SK-N-SH treated with all-trans-retinoic acid at 6 μM for 48 hours (cell line): Measurements from ENCODE around the gene COMMD3.
"Not testable (repeated sequence)": the region's sequence is repeated elsewhere in the genome, so short reads cannot be mapped to it uniquely, and the experiment has no call there.

Source experiments
- ZC3H10 ChIP-seq: fragments of 250-450 bp; sonication (Bioruptor Pico); IDR thresholded peaks from 2 replicates; pipeline ENCODE4 v1.5.1; 2021; ENCODE audit warnings: mild to moderate bottlenecking, moderate library complexity
- TF ChIP-seq, protein P1 (sequence below): fragments of 250-450 bp; sonication (Bioruptor Pico); IDR thresholded peaks from 2 replicates; pipeline ENCODE4 v1.5.1; 2020; ENCODE audit warnings: low read depth, mild to moderate bottlenecking, moderate library complexity

DNA sequence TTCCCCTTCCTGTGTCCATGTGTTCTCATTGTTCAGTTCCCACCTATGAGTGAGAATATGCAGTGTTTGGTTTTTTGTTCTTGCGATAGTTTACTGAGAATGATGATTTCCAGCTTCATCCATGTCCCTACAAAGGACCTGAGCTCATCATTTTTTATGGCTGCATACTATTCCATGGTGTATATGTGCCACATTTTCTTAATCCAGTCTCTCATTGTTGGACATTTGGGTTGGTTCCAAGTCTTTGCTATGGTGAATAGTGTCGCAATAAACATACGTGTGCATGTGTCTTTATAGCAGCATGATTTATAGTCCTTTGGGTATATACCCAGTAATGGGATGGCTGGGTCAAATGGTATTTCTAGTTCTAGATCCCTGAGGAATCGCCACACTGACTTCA lies 41.6 kb downstream of the COMMD3 start:
- not testable (repeated sequence) for TF ChIP-seq ZC3H10 (CRISPR knock-in tag)
- TF ChIP-seq, protein P1, sequence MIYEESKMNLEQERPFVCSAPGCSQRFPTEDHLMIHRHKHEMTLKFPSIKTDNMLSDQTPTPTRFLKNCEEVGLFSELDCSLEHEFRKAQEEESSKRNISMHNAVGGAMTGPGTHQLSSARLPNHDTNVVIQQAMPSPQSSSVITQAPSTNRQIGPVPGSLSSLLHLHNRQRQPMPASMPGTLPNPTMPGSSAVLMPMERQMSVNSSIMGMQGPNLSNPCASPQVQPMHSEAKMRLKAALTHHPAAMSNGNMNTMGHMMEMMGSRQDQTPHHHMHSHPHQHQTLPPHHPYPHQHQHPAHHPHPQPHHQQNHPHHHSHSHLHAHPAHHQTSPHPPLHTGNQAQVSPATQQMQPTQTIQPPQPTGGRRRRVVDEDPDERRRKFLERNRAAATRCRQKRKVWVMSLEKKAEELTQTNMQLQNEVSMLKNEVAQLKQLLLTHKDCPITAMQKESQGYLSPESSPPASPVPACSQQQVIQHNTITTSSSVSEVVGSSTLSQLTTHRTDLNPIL (CRISPR knock-in tag), result not testable (repeated sequence)
